Measurements from ENCODE around the gene ANKRD9.
A peak's percentile ranks its signal among the peaks of the same experiment; 100 is the strongest.

Gene ANKRD9

GRCh38 chr14:102512793-102513300 is 3.3 kb upstream of the ANKRD9 start:
- DNase-seq, result no peak

DNA sequence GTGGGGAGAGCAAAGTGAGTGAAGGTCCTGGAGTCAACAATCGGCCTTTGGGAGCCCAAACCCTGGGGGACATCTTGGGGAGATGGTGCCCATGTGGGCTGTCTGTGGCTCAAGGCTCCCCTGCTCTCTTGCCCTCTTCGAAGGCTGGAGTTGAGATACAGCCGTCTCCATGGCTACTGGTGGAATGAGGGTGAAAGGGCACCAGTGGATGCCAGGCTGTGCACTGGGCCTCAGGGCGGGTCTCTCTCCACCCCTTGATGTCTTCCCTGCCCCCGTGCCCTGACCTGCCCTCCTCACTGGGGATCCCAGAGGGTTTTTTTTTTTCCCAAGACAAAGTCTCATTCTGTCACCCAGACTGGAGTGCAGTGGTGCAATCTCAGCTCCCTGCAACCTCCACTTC is 2.0 kb upstream of the ANKRD9 start:
- DNase-seq, result no peak

- DNase-seq, result peak; percentile 59 to 61
These were observed 1.3 kb upstream of the ANKRD9 start for GRCh38 chr14:102510616-102511520.

- DNase-seq, result peak; percentile 40 to 55
These were observed 516 bp downstream of the ANKRD9 start for GRCh38 chr14:102508774-102509745.

GRCh38 chr14:102508410-102508773 is 1.2 kb downstream of the ANKRD9 start:
- peak in 1 of 2 experiments; percentile 28 for DNase-seq

- DNase-seq, result no peak
These were observed 1.7 kb downstream of the ANKRD9 start for GRCh38 chr14:102507857-102508312.

- DNase-seq, result peak; percentile 29 to 39
These were observed 2.3 kb downstream of the ANKRD9 start for GRCh38 chr14:102507081-102507856.

DNA sequence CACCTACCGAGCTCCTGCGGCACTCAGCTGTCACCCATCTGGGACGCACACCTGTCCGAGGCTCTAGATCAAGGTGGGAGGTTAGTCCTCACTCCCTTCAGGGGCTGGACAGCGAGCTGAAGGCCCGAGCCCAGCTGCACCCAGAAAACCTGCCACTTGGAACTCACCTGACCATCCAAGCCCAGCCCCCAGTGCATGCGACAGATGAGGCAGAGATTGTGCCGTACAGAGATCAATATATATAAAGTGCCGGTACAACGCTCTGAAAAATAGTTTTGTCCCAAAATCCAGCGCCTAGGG is 3.0 kb downstream of the ANKRD9 start:
- DNase-seq, result no peak

GRCh38 chr14:102505775-102506625 is 3.6 kb downstream of the ANKRD9 start:
- no peak for DNase-seq

GRCh38 chr14:102505000-102505619 is 4.5 kb downstream of the ANKRD9 start:
- DNase-seq, result no peak

DNA sequence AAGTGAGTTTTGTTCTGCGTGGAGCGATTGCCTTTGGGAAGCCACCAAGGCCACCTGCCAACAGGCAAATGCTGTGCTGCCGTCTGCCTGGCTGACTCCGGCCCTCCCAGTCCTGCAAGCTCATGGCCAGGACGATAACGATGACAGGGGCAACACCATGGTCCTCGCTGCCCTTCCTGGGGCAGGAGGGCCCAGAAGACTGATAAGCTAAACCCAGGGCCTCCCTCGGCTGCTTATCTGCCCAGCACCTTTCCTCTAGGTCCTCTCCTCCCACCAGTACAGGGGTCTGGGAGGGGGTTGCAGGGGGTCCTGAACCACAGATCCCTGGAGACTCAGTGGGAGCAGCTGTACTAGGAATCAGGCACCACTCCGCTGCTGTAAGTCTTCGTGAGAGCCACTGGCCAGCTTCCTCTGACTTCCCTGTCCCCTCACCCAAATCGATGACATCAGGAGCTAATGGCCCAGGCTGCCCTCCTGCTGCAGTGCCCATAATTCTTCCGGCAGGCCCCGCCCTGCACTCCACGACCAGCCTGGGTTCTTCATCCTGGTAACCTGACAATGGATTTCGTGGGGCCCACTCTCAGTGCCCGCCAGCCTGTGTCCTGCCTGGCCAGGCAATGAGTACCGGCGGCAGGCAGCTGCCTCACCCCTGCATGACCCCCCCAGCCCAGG is 5.1 kb downstream of the ANKRD9 start:
- no peak for DNase-seq

GRCh38 chr14:102503641-102504327 is 5.8 kb downstream of the ANKRD9 start:
- no peak for DNase-seq

DNA sequence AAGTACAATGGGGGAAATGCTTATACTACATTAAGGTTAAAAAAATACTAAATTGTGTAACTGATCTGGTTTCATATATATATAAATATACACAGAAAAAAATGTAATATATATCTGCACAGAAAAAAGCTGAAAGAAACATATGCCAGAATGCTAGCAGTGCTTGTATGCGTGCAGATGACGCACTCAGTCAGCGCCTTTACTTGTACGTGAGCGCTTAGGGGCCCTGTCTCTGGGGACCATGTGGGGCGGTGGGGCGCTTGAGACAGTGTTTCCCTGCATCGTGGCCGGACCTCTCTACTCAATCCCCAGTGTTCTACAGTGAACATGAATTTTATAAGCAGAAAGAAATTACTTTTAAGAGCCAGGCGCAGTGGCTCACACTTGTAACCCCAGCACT is 7.0 kb downstream of the ANKRD9 start:
- no peak for DNase-seq

DNA sequence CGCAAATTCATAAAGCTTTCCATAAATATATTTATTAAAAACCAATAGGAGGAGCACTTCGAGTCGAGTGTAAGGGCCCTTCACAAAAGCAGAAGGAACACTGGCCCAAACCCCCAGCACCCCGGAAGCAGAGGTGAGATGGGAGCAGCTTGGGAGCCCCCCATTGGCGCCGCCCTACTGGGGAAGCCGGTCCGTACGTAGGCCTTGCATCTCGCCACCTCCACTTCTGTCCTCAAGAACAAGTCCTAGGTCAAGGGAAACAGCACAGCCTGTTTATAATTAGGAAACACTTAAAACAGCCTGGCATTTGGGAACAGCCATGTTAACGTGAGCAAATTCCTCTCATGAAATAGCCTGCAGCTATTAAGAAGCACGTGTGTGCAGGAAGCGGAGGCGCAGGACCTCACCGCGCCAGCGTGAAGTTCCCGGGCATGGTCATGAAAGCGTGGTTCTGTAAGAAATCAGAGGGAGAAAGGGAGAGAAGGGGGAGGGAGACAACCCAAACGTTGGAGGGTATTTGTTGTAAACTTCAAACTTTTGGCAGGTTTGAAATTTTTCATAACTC is 7.7 kb downstream of the ANKRD9 start:
- DNase-seq, result no peak

DNA sequence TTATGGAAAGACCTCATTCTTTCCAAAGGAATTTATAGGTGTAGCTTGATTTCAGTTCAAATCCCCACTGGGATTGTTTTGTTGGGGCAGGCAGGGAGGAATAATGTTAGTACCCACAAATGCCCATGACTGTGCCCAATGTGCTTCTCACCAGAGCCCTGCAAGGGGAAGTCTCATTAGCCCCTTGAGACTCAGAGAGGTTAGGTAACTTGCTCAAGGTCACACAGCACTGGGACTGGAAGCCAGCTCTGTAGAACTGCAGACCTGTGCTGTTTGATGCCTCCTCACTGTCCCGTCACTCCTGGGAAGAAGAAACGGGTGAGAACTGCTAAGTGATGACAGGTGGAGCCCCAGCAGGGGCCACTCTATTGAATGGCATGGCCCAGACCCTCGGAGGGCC is 8.9 kb downstream of the ANKRD9 start:
- no peak for DNase-seq

- no peak for DNase-seq
These were observed 9.4 kb downstream of the ANKRD9 start for GRCh38 chr14:102500158-102500662.

DNA sequence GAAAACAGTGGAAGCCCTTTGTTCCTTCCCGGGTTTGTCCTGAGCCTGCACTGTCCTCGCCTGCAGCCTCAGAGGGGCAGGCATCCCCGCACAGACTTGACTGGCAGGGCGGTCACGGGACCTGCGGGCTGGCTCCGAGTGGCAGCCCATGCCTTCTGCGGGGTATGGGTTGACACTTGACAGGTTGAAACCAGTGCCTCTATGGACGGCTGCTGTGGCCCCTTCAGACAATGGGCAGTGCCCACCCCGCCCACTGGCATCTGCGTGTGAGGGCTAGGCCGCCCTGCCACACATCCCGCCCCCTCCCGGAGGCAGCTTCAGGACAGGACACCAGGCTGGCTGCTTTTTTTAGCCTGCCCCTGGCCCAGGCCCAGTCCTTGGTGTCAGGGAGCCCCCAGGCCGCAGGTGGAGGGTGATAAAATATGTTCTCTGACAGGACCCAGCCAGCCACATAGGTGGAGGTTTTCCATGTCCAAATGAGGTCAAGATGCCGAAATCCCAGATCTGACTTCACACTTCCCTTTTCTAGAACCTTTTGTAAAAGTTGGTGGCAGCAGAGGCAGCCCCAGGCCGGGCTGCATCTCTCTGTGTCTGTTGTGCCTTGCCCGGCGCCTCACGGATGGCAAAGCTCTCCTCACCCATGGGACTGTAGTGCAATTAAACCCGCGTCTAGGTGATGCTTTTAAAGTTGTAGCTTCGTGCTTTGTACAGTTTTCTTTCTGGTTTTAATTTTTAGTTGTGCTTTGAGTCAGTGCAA is 10.0 kb downstream of the ANKRD9 start:
- DNase-seq, result no peak

DNA sequence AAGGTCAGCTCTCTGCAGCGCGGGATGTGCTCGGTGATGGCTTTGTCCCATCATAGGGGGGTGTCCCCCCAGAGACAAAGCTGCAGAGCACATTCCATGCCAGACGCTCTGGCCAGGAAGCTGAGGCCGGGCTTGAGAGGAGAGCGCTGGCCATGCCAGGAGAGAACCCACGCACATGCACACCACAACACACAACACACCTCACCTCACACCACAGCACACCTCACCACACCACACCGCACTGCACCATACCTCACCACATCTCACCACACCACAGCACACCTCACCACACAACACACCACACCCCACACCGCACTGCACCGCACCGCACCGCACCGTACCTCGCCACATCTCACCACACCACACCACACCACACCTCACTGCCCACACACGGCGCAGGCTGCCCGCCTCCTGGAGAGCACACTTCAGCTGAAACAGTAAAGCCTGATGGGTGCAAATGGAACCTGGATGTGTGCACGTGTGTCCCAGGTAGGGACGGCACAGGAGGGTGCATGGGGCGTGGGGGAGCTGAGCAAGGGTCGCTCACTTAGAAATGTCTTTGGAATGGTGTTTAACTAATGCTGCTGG is 10.8 kb downstream of the ANKRD9 start:
- no peak for DNase-seq

All from activated T-cell treated with anti-CD3 and anti-CD28 coated beads, Interleukin-2, amount 50 U/mL, for 48 hours (primary cell).